Caki2 (cell line): ENCODE measurements around the gene PAQR6. TPM values are rescaled to one million over a fixed set of nuclear protein-coding genes. Genes with fewer than 3 reads are reported as not detected.
"Not testable (repeated sequence)": the region's sequence is repeated elsewhere in the genome, so short reads cannot be mapped to it uniquely, and the experiment has no call there.

Experiments used
- DNase-seq: peaks from one replicate; pipeline ENCODE4 v3.0.0-alpha.2; 2015; ENCODE audit warnings: low read depth
- in situ Hi-C: cut with HindIII; loops from 2 replicates; pipeline ENCODE4 v1.10.0; 2016; ENCODE audit warnings: low sequenced_read_pairs, low pct_unique_long_range_greater_than_20kb, mixed read lengths
- total RNA-seq: library from RNA; depleted of rRNA; stranded (reverse); fragments of >200 nt; shearing (Covaris generic); gene quantifications from 2 replicates; pipeline ENCODE4 v1.2.3, GENCODE V29; 2014; ENCODE audit warnings: low replicate concordance

PAQR6 gene
- total RNA-seq, 1 experiment from 2014 or later, result not detected

DNA sequence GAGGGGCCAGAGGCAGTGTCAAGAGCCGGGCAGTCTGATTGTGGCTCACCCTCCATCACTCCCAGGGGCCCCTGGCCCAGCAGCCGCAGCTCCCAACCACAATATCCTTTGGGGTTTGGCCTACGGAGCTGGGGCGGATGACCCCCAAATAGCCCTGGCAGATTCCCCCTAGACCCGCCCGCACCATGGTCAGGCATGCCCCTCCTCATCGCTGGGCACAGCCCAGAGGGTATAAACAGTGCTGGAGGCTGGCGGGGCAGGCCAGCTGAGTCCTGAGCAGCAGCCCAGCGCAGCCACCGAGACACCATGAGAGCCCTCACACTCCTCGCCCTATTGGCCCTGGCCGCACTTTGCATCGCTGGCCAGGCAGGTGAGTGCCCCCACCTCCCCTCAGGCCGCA lies 5.9 kb downstream of the PAQR6 start, which contains the start of gene BGLAP:
Gene BGLAP, plus strand, starts transcription at position 259 of the 400 bp plus-strand sequence. Its CDS starts 48 bp downstream, at position 307.
- no peak for DNase-seq
- in situ Hi-C loops, result no loop called here

DNA sequence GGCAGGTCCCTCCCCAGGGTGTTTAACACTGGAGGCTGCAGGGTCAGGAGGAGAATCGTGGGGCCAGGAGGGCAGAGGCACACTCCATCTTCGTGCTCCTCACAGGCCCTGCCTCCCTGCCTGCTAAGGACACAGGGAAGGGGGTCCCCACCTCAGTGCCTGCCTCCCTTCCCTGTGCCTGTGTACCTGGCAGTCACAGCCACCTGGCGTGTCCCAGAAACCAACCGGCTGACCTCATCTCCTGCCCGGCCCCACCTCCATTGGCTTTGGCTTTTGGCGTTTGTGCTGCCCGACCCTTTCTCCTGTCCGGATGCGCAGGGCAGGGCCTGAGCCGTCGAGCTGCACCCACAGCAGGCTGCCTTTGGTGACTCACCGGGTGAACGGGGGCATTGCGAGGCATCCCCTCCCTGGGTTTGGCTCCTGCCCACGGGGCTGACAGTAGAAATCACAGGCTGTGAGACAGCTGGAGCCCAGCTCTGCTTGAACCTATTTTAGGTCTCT lies 6.5 kb downstream of the PAQR6 start:
- DNase-seq, result no peak
- in situ Hi-C loops, result no loop called here

- in situ Hi-C loops, result no loop called here
These were observed 9.6 kb downstream of the PAQR6 start for GRCh38 chr1:156238248-156238647.

GRCh38 chr1:156236164-156236563 lies 11.7 kb downstream of the PAQR6 start:
- in situ Hi-C loops, result no loop called here
- no peak for DNase-seq

More at GRCh38 chr1:156238248-156238647, 9.6 kb downstream of the PAQR6 start:
- no peak for DNase-seq

GRCh38 chr1:156233426-156234127 lies 14.3 kb downstream of the PAQR6 start:
- DNase-seq, result no peak
- in situ Hi-C loops, result no loop called here

- in situ Hi-C loops, result no loop called here
- DNase-seq, result no peak
These were observed 15.5 kb downstream of the PAQR6 start for GRCh38 chr1:156232201-156232894.

GRCh38 chr1:156230473-156230837 lies 17.4 kb downstream of the PAQR6 start:
- in situ Hi-C loops, result no loop called here
- no peak for DNase-seq

DNA sequence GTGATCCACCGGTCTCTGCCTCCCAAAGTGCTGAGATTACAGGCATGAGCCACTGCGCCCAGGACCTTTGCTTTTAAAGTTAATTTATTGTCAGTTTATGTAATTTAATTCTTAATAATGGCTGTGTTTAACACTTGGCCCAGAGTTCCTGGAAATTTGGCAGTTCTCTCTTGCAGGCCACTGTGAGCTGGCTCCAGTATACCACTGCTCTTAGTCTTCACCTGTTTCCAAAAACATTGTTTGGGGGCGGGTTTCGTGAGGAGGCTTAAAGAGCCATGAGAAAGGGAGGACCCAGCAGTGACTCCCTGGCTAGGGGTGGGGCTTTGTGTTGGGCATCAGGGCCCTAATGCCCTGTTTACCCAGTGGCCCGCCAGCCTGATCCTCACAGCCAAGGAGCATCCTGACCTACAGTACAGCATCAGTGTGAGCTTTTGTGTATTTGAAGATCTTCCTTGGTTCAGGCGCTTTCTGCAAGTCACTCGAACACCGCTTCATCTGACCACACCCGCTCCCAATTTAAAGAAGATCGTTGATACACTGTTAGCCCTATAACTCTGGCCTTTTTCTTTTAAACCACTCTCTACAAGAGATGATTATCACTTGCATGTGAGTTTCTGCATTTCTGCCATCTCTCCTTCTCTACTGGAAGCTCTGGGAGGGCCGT lies 17.9 kb downstream of the PAQR6 start:
- in situ Hi-C loops, result no loop called here
- no peak for DNase-seq

DNA sequence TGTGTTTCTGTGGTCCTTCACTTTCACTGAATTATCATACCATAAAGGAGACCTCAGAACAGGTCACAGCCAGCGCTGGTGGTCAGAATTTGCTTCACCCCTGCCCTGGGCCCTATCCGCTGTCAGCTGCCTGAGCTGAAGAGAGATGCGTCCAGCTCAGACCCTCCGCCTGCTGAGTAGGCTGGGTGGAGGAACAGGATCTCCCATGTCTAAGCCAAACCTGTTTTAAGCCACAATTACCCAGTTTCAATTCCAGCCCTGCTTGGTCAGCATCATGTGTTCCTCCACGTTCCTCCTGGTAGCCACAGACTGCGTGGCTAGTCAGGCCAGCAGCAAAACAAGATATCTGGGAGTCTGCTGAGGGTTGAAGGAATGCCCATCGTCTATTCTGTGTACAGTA lies 19.4 kb downstream of the PAQR6 start:
- in situ Hi-C loops, result no loop called here
- DNase-seq, result no peak

GRCh38 chr1:156226782-156227181 lies 21.1 kb downstream of the PAQR6 start:
- in situ Hi-C loops, result no loop called here
- DNase-seq, result no peak

GRCh38 chr1:156226116-156226538 lies 21.7 kb downstream of the PAQR6 start:
- DNase-seq, result no peak
- in situ Hi-C loops, result no loop called here

GRCh38 chr1:156225677-156226014 lies 22.2 kb downstream of the PAQR6 start:
- in situ Hi-C loops, result no loop called here
- no peak for DNase-seq

GRCh38 chr1:156221986-156222692 lies 25.7 kb downstream of the PAQR6 start:
- no peak for DNase-seq
- in situ Hi-C loops, result no loop called here

DNA sequence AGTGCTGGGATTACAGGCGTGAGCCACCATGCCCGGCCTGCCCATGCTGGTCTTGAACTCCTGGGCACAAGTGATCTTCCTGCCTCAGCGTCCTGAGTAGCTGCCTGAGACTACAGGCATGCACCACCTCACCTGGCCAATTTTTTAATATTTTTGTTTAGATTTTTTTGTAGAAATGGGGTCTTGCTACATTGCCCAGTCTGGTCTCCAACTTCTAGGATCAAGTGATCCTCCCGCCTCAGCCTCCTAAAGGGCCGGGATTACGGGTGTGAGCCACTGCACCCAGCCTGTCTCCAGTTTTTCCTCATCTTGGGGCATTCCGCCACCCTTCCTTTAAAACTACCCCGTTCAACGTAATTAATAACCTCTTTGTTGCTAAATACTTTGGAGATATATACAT lies 27.6 kb downstream of the PAQR6 start:
- in situ Hi-C loops, result no loop called here
- DNase-seq, result no peak

GRCh38 chr1:156217871-156218270 lies 30.0 kb downstream of the PAQR6 start:
- DNase-seq, result no peak
- in situ Hi-C loops, result no loop called here

GRCh38 chr1:156216361-156217086 lies 31.3 kb downstream of the PAQR6 start:
- DNase-seq, in situ Hi-C loops: not testable (repeated sequence)

GRCh38 chr1:156214024-156214748 lies 33.7 kb downstream of the PAQR6 start:
- in situ Hi-C loops, result no loop called here
- peak; percentile 84 for DNase-seq

GRCh38 chr1:156213644-156213966 lies 34.3 kb downstream of the PAQR6 start:
- in situ Hi-C loops, result no loop called here
- no peak for DNase-seq
